Keratinocyte (primary cell): ENCODE results near the gene DSTYK.

ENCODE experiments used
- CTCF ChIP-seq, 3 experiments: IDR thresholded peaks in 1 of 3; conservative IDR thresholded peaks in 1 of 3; optimal IDR thresholded peaks in 1 of 3; 2 replicates in 2 of 3; 3 replicates in 1 of 3; pipeline versions ENCODE3 to v1.5.1; 2011; ENCODE audit warnings: low read length in 3 of 3, mild to moderate bottlenecking in 3 of 3, moderate library complexity in 2 of 3, control low read depth in 1 of 3, inconsistent platforms in 1 of 3; ENCODE audit not compliant: insufficient read depth in 2 of 3; ENCODE audit errors: extremely low read depth in 1 of 3
- EZH2 ChIP-seq: IDR thresholded peaks from one replicate; pipeline ENCODE4 v1.6.1; 2012; ENCODE audit warnings: inconsistent platforms, mild to moderate bottlenecking, low read length, moderate library complexity

- no peak for TF ChIP-seq EZH2
- TF ChIP-seq CTCF (optimal IDR thresholded peaks at IDR 0.05 in 1 of 3, IDR thresholded peaks at IDR 0.05 in 1 of 3, conservative IDR thresholded peaks at IDR 0.05 in 1 of 3; ENCODE audit: extremely low read depth in 1 of 3, insufficient read depth in 2 of 3, low read length in 3 of 3) = no peak
Measured at GRCh38 chr1:205224736-205225135, 13.2 kb upstream of the DSTYK start.
